Fibroblast of mammary gland (primary cell): ENCODE results near the gene ROMO1.

ENCODE experiments used
- DNase-seq: peaks from one replicate; pipeline ENCODE4 v3.0.0-alpha.2; 2010; ENCODE audit warnings: low read depth
- H3K4me3 ChIP-seq: 2 replicates; pipeline ENCODE4 v1.5.1; 2011; ENCODE audit warnings: low read depth, mild to moderate bottlenecking, low read length, moderate library complexity; ENCODE audit not compliant: control insufficient read depth
- CTCF ChIP-seq: conservative IDR thresholded peaks from 2 replicates; pipeline ENCODE4 v1.5.1; 2011; ENCODE audit warnings: low read depth, low read length, inconsistent platforms; ENCODE audit not compliant: control insufficient read depth, insufficient read depth

The ROMO1 gene

GRCh38 chr20:35699127-35699956, at the start of gene ROMO1, which contains the start of gene NFS1:
Gene ROMO1, plus strand, starts transcription at chr20:35699405. Its CDS starts 228 bp downstream, at chr20:35699633.
Gene NFS1, minus strand, starts transcription at chr20:35699352. Its CDS starts 64 bp downstream, at chr20:35699288.
- H3K4me3 ChIP-seq, result peak within 1 kb of the TSS; percentile 97
- peak; percentile 71 for DNase-seq
- no peak for TF ChIP-seq CTCF

GRCh38 chr20:35650632-35651031, 48.6 kb upstream of the ROMO1 start:
- no peak for TF ChIP-seq CTCF
- DNase-seq, result no peak
- no peak overlapping the region for H3K4me3 ChIP-seq

GRCh38 chr20:35651958-35652357, 47.2 kb upstream of the ROMO1 start:
- TF ChIP-seq CTCF, result no peak
- H3K4me3 ChIP-seq, result no peak overlapping the region
- no peak for DNase-seq

GRCh38 chr20:35652641-35653429, 46.4 kb upstream of the ROMO1 start:
- no peak for DNase-seq
- TF ChIP-seq CTCF, result no peak
- H3K4me3 ChIP-seq, result no peak overlapping the region

- H3K4me3 ChIP-seq, result no peak overlapping the region
- no peak for DNase-seq
- no peak for TF ChIP-seq CTCF
Observed at GRCh38 chr20:35653430-35653734, 45.8 kb upstream of the ROMO1 start.

GRCh38 chr20:35653893-35654292, 45.3 kb upstream of the ROMO1 start:
- no peak for DNase-seq
- H3K4me3 ChIP-seq, result no peak overlapping the region
- TF ChIP-seq CTCF, result no peak
